Prostate gland (tissue), 2 donors: ENCODE data around the gene RBM18.

ENCODE experiments used
- POLR2A ChIP-seq: fragments of 450-650 bp; IDR thresholded peaks from one replicate; pipeline ENCODE4 v1.6.1; 2016; ENCODE audit warnings: antibody characterized with exemption, mild to moderate bottlenecking
- POLR2AphosphoS5 ChIP-seq: sonication (generic); formaldehyde crosslinking; IDR thresholded peaks from one replicate; pipeline ENCODE4 v1.6.1; 2017; ENCODE audit warnings: antibody characterized with exemption
- TF ChIP-seq, protein P1 (sequence below), 4 experiments: fragments of 200-600 bp in 2 of 4; fragments of 450-650 bp in 2 of 4; sonication (generic) in 2 of 4; IDR thresholded peaks; 1 replicate in 3 of 4; 2 replicates in 1 of 4; pipeline ENCODE4 v1.5.1; 2016 to 2019; ENCODE audit warnings: antibody characterized with exemption in 4 of 4, mild to moderate bottlenecking in 2 of 4, moderate library complexity in 2 of 4

DNA sequence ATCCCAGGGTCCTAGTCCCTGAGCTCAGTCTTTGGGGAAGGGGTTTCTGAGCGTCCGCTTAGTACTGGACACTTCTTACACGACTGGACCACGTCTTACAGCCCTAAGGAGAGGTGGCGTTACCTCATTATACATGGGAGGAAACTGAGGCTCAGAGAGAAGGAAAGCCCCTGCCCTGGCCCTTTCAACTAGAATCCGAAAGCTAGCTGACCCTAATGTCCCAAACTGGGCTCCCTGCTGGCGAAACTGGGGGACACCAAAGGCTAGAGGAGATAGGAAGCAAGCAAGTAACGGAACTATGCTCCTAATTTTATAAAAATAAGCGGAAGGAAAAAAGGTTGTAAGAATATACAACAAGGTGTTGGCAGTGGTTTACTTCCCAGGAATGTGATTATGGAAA is 50.1 kb downstream of the RBM18 start:
- TF ChIP-seq, protein P1, sequence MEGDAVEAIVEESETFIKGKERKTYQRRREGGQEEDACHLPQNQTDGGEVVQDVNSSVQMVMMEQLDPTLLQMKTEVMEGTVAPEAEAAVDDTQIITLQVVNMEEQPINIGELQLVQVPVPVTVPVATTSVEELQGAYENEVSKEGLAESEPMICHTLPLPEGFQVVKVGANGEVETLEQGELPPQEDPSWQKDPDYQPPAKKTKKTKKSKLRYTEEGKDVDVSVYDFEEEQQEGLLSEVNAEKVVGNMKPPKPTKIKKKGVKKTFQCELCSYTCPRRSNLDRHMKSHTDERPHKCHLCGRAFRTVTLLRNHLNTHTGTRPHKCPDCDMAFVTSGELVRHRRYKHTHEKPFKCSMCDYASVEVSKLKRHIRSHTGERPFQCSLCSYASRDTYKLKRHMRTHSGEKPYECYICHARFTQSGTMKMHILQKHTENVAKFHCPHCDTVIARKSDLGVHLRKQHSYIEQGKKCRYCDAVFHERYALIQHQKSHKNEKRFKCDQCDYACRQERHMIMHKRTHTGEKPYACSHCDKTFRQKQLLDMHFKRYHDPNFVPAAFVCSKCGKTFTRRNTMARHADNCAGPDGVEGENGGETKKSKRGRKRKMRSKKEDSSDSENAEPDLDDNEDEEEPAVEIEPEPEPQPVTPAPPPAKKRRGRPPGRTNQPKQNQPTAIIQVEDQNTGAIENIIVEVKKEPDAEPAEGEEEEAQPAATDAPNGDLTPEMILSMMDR (IDR thresholded peaks at IDR 0.05), result no peak
- no peak for TF ChIP-seq POLR2A
- TF ChIP-seq POLR2AphosphoS5, result no peak
